Motor neuron (in vitro differentiated cells): ENCODE results near the gene UQCC3. TPM values are rescaled to one million over a fixed set of nuclear protein-coding genes. Genes with fewer than 3 reads are reported as not detected.

Experiments
- ATAC-seq, 8 experiments: fragments of 200-7000 bp; cut with Tn5 transposase; replicated peaks in 6 of 8; 2 replicates each; pipeline ENCODE4 v1.8.0; 2021; ENCODE audit warnings: mild to moderate bottlenecking in 8 of 8, moderate library complexity in 8 of 8
- H3K27ac ChIP-seq, 2 donors: fragments of 250-450 bp; sonication (Bioruptor Pico); 2 replicates each; pipeline ENCODE4 v1.9.0; 2021; ENCODE audit warnings: antibody characterized with exemption in 2 of 2, mild to moderate bottlenecking in 2 of 2, moderate library complexity in 1 of 2
- H3K4me1 ChIP-seq, 2 donors: fragments of 250-450 bp; sonication (Bioruptor Pico); replicated peaks in 1 of 2; 2 replicates each; pipeline ENCODE4 v1.6.1; 2021; ENCODE audit warnings: antibody characterized with exemption in 2 of 2, mild to moderate bottlenecking in 2 of 2, moderate library complexity in 1 of 2
- H3K4me3 ChIP-seq, 5 donors: fragments of 250-450 bp; sonication (Bioruptor Pico); 2 replicates each; pipeline ENCODE4 v1.9.0; 2021; ENCODE audit warnings: antibody characterized with exemption in 5 of 5, mild to moderate bottlenecking in 5 of 5, moderate library complexity in 4 of 5
- WGBS, 10 experiments: fragments of 450-650 bp; shearing (Covaris generic); methylation state at CpG; one replicate each; pipeline ENCODE4 v1.0.0; 2022; 5-methylcytosine and 5-hydroxymethylcytosine counted together
- in situ Hi-C, 9 experiments: fragments of 400-800 bp; cut with MboI; loops; one replicate each; pipeline ENCODE4 v1.15.0; 2021; ENCODE audit warnings: low sequenced_read_pairs in 9 of 9, low pct_unique_long_range_greater_than_20kb in 2 of 9; ENCODE audit not compliant: unreplicated experiment in 9 of 9
- total RNA-seq, 8 experiments: library from RNA; unstranded; fragments of 300-600 nt; gene quantifications; 2 replicates each; pipeline versions ENCODE4 v1.2.3 to v1.2.4, GENCODE V29; 2022

The UQCC3 gene
- total RNA-seq, 8 experiments from 2014 or later: 7.9 to 17.7 (median 10.3) TPM

GRCh38 chr11:62709247-62710000 lies 38.0 kb downstream of the UQCC3 start:
- H3K27ac ChIP-seq: peak overlapping the region; percentile 95 to 97
- 0 to 10% (median 2%) methylated on average over 3 to 27 of the region's 47 CpGs; no CpG with 5 or more reads in 3 of the 10 experiments for WGBS, 10 experiments
- H3K4me3 ChIP-seq: peak overlapping the region; percentile 52 to 80 (median 61)
- ATAC-seq: peak; percentile 40 to 68 (median 48)
- in situ Hi-C loops: no loop called here
- peaks cover 19 to 28% of the 10 kb centered on the region in 2 donors for H3K4me1 ChIP-seq

GRCh38 chr11:62710001-62710345 lies 38.5 kb downstream of the UQCC3 start:
- Histone ChIP-seq H3K4me3 (peak overlapping the region; percentile 52 to 80 (median 61)), H3K27ac (peak overlapping the region; percentile 95 to 97), H3K4me1 (peaks cover 19 to 27% of the 10 kb centered on the region in 2 donors)
- ATAC-seq: peak in 3 of 8 experiments; percentile 3 to 29 (median 28)
- 60 to 100% (median 82%) methylated on average over 1 to 5 of the region's 7 CpGs; no CpG with 5 or more reads in 4 of the 10 experiments for WGBS, 10 experiments
- in situ Hi-C loops: no loop called here

GRCh38 chr11:62712276-62712812 lies 40.9 kb downstream of the UQCC3 start:
- no peak for ATAC-seq
- H3K4me3 ChIP-seq: no peak overlapping the region
- in situ Hi-C loops: no loop called here
- peaks cover 14 to 22% of the 10 kb centered on the region in 2 donors for H3K4me1 ChIP-seq
- H3K27ac ChIP-seq: no peak overlapping the region
- 47 to 100% (median 90%) methylated on average over 1 to 6 of the region's 6 CpGs for WGBS, 10 experiments

- 43 to 100% (median 93%) methylated on average over 1 to 3 of the region's 3 CpGs; no CpG with 5 or more reads in 2 of the 10 experiments for WGBS, 10 experiments
- ATAC-seq: no peak
- Histone ChIP-seq H3K4me3 (no peak overlapping the region), H3K4me1 (peaks cover 14 to 19% of the 10 kb centered on the region in 2 donors), H3K27ac (no peak overlapping the region)
- in situ Hi-C loops: no loop called here
Observed at GRCh38 chr11:62712861-62713260, 41.4 kb downstream of the UQCC3 start.

- Histone ChIP-seq H3K27ac (no peak overlapping the region), H3K4me1 (peaks cover 14% of the 10 kb centered on the region in 2 donors), H3K4me3 (no peak overlapping the region)
- WGBS, 10 experiments: 63 to 100% (median 100%) methylated on average over 1 to 2 of the region's 2 CpGs; no CpG with 5 or more reads in 1 of the 10 experiments
- in situ Hi-C loops: no loop called here
- no peak for ATAC-seq
Observed at GRCh38 chr11:62713343-62713742, 41.9 kb downstream of the UQCC3 start.

GRCh38 chr11:62715150-62716130 lies 44.0 kb downstream of the UQCC3 start:
- in situ Hi-C loops: no loop called here
- no peak overlapping the region for H3K27ac ChIP-seq
- H3K4me1 ChIP-seq: no peaks in the 10 kb centered on the region
- no peak overlapping the region for H3K4me3 ChIP-seq
- no peak for ATAC-seq
- WGBS, 10 experiments: 33 to 97% (median 90%) methylated on average over 1 to 16 of the region's 24 CpGs; no CpG with 5 or more reads in 3 of the 10 experiments

- in situ Hi-C loops: no loop called here
- no peaks in the 10 kb centered on the region for H3K4me1 ChIP-seq
- H3K27ac ChIP-seq: no peak overlapping the region
- no peak overlapping the region for H3K4me3 ChIP-seq
- WGBS, 10 experiments: 20 to 100% (median 95%) methylated on average over 1 to 5 of the region's 5 CpGs
- ATAC-seq: peak in 1 of 8 experiments; percentile 34
Observed at GRCh38 chr11:62716206-62716605, 44.7 kb downstream of the UQCC3 start.

GRCh38 chr11:62716816-62717215 lies 45.3 kb downstream of the UQCC3 start:
- in situ Hi-C loops: no loop called here
- no peak overlapping the region for H3K27ac ChIP-seq

GRCh38 chr11:62719302-62719978 lies 48.0 kb downstream of the UQCC3 start:
- no peak overlapping the region for H3K27ac ChIP-seq
- H3K4me1 ChIP-seq: peaks cover 5 to 7% of the 10 kb centered on the region in 2 donors
- in situ Hi-C loops: no loop called here
- H3K4me3 ChIP-seq: no peak overlapping the region
- WGBS, 10 experiments: 29 to 100% (median 97%) methylated on average over 1 to 2 of the region's 2 CpGs; no CpG with 5 or more reads in 2 of the 10 experiments
- no peak for ATAC-seq

More at GRCh38 chr11:62716816-62717215, 45.3 kb downstream of the UQCC3 start:
- no peak for ATAC-seq
- 79 to 98% (median 92%) methylated on average over 2 to 11 of the region's 11 CpGs; no CpG with 5 or more reads in 1 of the 10 experiments for WGBS, 10 experiments
- Histone ChIP-seq H3K4me1 (no peaks in the 10 kb centered on the region), H3K4me3 (no peak overlapping the region)

- WGBS, 10 experiments: 50 to 100% (median 98%) methylated on average over 1 to 6 of the region's 7 CpGs; no CpG with 5 or more reads in 1 of the 10 experiments
- Histone ChIP-seq H3K27ac (no peak overlapping the region), H3K4me3 (no peak overlapping the region), H3K4me1 (peaks cover 10 to 12% of the 10 kb centered on the region in 2 donors)
- ATAC-seq: peak in 2 of 8 experiments; percentile 17 to 55
- in situ Hi-C loops: no loop called here
Observed at GRCh38 chr11:62721994-62722393, 50.5 kb downstream of the UQCC3 start.
